ENCODE measurements around the gene CCL11. TPM values are rescaled to one million over a fixed set of nuclear protein-coding genes. Genes with fewer than 3 reads are reported as not detected.

The CCL11 gene
- total RNA-seq, 1 experiment from 2014 or later: not detected

DNA sequence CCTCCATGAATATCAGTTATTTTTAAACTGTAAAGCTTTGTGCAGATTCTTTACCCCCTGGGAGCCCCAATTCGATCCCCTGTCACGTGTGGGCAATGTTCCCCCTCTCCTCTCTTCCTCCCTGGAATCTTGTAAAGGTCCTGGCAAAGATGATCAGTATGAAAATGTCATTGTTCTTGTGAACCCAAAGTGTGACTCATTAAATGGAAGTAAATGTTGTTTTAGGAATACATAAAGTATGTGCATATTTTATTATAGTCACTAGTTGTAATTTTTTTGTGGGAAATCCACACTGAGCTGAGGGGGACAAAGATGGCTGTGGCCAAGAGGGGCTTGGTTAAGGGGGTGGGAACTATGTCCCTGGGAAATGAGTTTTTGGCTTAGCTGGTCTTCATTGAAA, 2.3 kb downstream of the CCL11 start:
- no peaks in the 10 kb centered on the region for H3K27me3 Mint-ChIP-seq (ENCODE audit: insufficient read depth, unreplicated experiment)
- no peaks in the 10 kb centered on the region for H3K36me3 ChIP-seq (ENCODE audit: control insufficient read depth, insufficient read depth, low read length)
- TF ChIP-seq, protein P1, sequence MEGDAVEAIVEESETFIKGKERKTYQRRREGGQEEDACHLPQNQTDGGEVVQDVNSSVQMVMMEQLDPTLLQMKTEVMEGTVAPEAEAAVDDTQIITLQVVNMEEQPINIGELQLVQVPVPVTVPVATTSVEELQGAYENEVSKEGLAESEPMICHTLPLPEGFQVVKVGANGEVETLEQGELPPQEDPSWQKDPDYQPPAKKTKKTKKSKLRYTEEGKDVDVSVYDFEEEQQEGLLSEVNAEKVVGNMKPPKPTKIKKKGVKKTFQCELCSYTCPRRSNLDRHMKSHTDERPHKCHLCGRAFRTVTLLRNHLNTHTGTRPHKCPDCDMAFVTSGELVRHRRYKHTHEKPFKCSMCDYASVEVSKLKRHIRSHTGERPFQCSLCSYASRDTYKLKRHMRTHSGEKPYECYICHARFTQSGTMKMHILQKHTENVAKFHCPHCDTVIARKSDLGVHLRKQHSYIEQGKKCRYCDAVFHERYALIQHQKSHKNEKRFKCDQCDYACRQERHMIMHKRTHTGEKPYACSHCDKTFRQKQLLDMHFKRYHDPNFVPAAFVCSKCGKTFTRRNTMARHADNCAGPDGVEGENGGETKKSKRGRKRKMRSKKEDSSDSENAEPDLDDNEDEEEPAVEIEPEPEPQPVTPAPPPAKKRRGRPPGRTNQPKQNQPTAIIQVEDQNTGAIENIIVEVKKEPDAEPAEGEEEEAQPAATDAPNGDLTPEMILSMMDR (IDR thresholded peaks at IDR 0.05; ENCODE audit: insufficient read depth in 1 of 2, low read depth in 1 of 2, low read length in 1 of 2, severe bottlenecking in 1 of 2, unreplicated experiment in 1 of 2): no peak
- no peak overlapping the region for H3K4me3 ChIP-seq (ENCODE audit: low read depth, low read length)
- no peak overlapping the region for H3K4me3 Mint-ChIP-seq (ENCODE audit: unreplicated experiment)
- no peaks in the 10 kb centered on the region for H3K9me3 Mint-ChIP-seq (ENCODE audit: unreplicated experiment)
- no peaks in the 10 kb centered on the region for H3K4me1 ChIP-seq
- no peaks in the 10 kb centered on the region for H3K27me3 ChIP-seq (replicated peaks; ENCODE audit: control insufficient read depth, insufficient read depth, low read length)
- H3K9me3 ChIP-seq: no peaks in the 10 kb centered on the region
- intact Hi-C loops (cut with micrococcal nuclease; ENCODE audit: unreplicated experiment): no loop called here
- ChIA-PET POLR2A (no interaction called here), CTCF (no interaction called here)
- no TSS peak for BruUV-seq (replicated peaks)
- H3K36me3 Mint-ChIP-seq (ENCODE audit: insufficient read depth, unreplicated experiment): no peaks in the 10 kb centered on the region
- no peak overlapping the region for H3K27ac Mint-ChIP-seq (ENCODE audit: unreplicated experiment)
- no peak for DNase-seq
- no peaks in the 10 kb centered on the region for H3K4me1 Mint-ChIP-seq (ENCODE audit: low read depth, unreplicated experiment)

DNA sequence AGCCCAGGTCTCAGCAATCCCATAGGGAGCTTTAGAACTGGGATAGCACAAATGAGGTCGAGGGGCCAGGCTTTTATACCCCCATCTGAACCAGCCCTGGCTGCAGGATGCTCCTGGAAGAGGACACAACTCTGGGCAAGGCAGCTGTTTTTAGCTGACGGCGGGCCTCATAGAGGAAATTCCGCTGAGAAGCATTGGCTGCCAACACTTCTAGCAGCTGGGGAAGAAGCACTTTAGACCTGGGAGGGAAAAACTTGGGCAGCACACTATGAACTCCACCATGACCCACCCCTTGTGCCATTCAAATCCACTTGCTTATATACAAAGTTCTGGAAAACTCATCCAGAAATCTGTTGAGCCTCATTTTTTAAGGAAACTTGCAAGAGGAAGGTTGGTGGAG, 5.0 kb downstream of the CCL11 start:
- no peaks in the 10 kb centered on the region for H3K27me3 Mint-ChIP-seq (ENCODE audit: insufficient read depth, unreplicated experiment)
- DNase-seq: no peak
- Histone ChIP-seq H3K27me3 (replicated peaks; ENCODE audit: control insufficient read depth, insufficient read depth, low read length) (no peaks in the 10 kb centered on the region), H3K4me3 (ENCODE audit: low read depth, low read length) (no peak overlapping the region), H3K36me3 (ENCODE audit: control insufficient read depth, insufficient read depth, low read length) (no peaks in the 10 kb centered on the region), H3K9me3 (no peaks in the 10 kb centered on the region), H3K4me1 (no peaks in the 10 kb centered on the region)
- H3K9me3 Mint-ChIP-seq (ENCODE audit: unreplicated experiment): no peaks in the 10 kb centered on the region
- no peaks in the 10 kb centered on the region for H3K4me1 Mint-ChIP-seq (ENCODE audit: low read depth, unreplicated experiment)
- BruUV-seq (replicated peaks): no TSS peak
- intact Hi-C loops (cut with micrococcal nuclease; ENCODE audit: unreplicated experiment): no loop called here
- H3K4me3 Mint-ChIP-seq (ENCODE audit: unreplicated experiment): no peak overlapping the region
- POLR2A ChIA-PET: no interaction called here
- TF ChIP-seq, protein P1 (IDR thresholded peaks at IDR 0.05; ENCODE audit: insufficient read depth in 1 of 2, low read depth in 1 of 2, low read length in 1 of 2, severe bottlenecking in 1 of 2, unreplicated experiment in 1 of 2): no peak
- no peak overlapping the region for H3K27ac Mint-ChIP-seq (ENCODE audit: unreplicated experiment)
- CTCF ChIA-PET: no interaction called here
- no peaks in the 10 kb centered on the region for H3K36me3 Mint-ChIP-seq (ENCODE audit: insufficient read depth, unreplicated experiment)

DNA sequence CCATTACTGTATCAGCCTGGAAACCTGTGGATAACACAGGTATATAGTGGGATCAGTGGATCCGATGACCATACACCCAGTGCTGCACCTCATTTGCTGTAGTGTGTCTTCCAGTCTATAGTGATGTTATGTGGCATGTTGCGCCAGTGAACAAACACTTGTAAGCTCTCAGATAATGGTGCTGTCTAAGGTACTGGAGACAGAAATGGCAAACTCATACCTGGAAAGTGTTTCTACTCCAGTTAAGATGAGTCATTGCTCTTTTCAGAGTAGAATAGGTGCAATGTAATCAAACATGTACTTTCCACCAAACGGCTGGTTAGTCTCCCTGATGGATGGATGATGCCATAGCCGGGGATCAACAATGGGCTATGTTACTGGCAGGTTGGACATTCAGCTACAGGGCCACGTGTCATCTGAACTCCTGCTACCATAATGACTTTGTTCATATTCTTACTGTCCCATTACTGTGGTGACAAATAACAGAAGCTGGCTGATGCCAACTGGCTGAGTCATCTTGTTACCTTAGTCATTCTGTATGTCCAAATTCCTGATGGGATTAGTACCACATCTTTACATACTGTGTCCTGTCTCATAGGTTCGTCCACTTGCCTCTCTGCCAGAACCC, 6.3 kb downstream of the CCL11 start:
- DNase-seq: no peak
- H3K4me1 ChIP-seq: no peaks in the 10 kb centered on the region
- no peaks in the 10 kb centered on the region for H3K27me3 ChIP-seq (replicated peaks; ENCODE audit: control insufficient read depth, insufficient read depth, low read length)
- Mint-ChIP-seq H3K4me1 (ENCODE audit: low read depth, unreplicated experiment) (no peaks in the 10 kb centered on the region), H3K27me3 (ENCODE audit: insufficient read depth, unreplicated experiment) (no peaks in the 10 kb centered on the region), H3K36me3 (ENCODE audit: insufficient read depth, unreplicated experiment) (no peaks in the 10 kb centered on the region), H3K4me3 (ENCODE audit: unreplicated experiment) (no peak overlapping the region), H3K9me3 (ENCODE audit: unreplicated experiment) (no peaks in the 10 kb centered on the region), H3K27ac (ENCODE audit: unreplicated experiment) (no peak overlapping the region)
- TF ChIP-seq, protein P1 (IDR thresholded peaks at IDR 0.05; ENCODE audit: insufficient read depth in 1 of 2, low read depth in 1 of 2, low read length in 1 of 2, severe bottlenecking in 1 of 2, unreplicated experiment in 1 of 2): no peak
- ChIA-PET CTCF (no interaction called here), POLR2A (no interaction called here)
- H3K36me3 ChIP-seq (ENCODE audit: control insufficient read depth, insufficient read depth, low read length): no peaks in the 10 kb centered on the region
- intact Hi-C loops (cut with micrococcal nuclease; ENCODE audit: unreplicated experiment): no loop called here
- no peak overlapping the region for H3K4me3 ChIP-seq (ENCODE audit: low read depth, low read length)
- BruUV-seq (replicated peaks): no TSS peak
- no peaks in the 10 kb centered on the region for H3K9me3 ChIP-seq
